Subcutaneous adipose tissue (tissue), 4 donors: Measurements from ENCODE around the gene GPR142. TPM values are rescaled to one million over a fixed set of nuclear protein-coding genes. Genes with fewer than 3 reads are reported as not detected.

Experiments used
- total RNA-seq, 4 donors: library from RNA; depleted of rRNA; stranded (reverse); fragments of >200 nt; gene quantifications; one replicate each; pipeline ENCODE4 v1.1.0, GENCODE V29; 2016
- TF ChIP-seq, protein P1 (sequence below): fragments of 450-650 bp; IDR thresholded peaks from one replicate; pipeline ENCODE4 v1.5.1; 2016; ENCODE audit warnings: low read depth, mild to moderate bottlenecking, control low read depth, antibody characterized with exemption, moderate library complexity

GPR142 gene
- total RNA-seq, 4 donors from 2014 or later: 0.22 TPM; not detected in 3

DNA sequence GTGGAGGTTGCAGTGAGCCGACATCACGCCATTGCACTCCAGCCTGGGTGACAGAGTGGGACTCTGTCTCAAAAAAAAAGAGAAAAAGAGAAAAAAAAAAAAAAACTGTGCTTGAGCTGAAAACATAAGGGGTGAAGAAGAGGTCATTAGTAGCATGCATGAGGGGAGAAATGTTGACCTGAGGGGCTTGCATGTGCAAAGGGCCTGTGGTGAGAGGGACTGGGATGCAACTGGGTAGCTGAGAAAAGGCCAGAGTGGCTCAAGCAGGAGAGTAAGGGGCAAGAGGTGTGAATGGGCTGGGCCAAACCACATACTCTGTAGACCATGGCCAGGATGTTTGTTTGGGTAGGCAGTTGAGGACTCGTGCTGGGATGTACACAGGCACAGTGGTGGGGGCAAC is 37.9 kb upstream of the GPR142 start:
- TF ChIP-seq, protein P1, sequence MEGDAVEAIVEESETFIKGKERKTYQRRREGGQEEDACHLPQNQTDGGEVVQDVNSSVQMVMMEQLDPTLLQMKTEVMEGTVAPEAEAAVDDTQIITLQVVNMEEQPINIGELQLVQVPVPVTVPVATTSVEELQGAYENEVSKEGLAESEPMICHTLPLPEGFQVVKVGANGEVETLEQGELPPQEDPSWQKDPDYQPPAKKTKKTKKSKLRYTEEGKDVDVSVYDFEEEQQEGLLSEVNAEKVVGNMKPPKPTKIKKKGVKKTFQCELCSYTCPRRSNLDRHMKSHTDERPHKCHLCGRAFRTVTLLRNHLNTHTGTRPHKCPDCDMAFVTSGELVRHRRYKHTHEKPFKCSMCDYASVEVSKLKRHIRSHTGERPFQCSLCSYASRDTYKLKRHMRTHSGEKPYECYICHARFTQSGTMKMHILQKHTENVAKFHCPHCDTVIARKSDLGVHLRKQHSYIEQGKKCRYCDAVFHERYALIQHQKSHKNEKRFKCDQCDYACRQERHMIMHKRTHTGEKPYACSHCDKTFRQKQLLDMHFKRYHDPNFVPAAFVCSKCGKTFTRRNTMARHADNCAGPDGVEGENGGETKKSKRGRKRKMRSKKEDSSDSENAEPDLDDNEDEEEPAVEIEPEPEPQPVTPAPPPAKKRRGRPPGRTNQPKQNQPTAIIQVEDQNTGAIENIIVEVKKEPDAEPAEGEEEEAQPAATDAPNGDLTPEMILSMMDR: no peak

DNA sequence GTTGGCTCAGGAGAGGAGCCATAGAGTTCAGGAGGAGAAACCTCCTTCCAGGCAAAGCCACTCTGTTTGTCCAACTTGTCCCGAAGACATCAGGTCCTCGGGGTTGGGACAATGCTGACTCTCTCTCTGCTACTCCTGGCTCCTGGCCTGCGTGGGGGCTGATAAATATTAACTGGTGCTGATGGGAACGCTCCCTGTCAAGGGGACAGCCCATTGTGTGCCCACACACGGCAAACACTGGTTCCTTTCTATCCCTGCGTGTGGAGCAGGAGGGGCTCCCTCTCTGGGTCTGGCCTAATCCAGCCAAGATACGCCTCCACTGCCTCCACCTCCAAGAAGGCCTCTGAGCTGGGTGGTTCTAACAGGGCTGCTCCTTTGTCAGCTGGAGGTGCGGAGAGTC is 36.9 kb upstream of the GPR142 start:
- TF ChIP-seq, protein P1: no peak

DNA sequence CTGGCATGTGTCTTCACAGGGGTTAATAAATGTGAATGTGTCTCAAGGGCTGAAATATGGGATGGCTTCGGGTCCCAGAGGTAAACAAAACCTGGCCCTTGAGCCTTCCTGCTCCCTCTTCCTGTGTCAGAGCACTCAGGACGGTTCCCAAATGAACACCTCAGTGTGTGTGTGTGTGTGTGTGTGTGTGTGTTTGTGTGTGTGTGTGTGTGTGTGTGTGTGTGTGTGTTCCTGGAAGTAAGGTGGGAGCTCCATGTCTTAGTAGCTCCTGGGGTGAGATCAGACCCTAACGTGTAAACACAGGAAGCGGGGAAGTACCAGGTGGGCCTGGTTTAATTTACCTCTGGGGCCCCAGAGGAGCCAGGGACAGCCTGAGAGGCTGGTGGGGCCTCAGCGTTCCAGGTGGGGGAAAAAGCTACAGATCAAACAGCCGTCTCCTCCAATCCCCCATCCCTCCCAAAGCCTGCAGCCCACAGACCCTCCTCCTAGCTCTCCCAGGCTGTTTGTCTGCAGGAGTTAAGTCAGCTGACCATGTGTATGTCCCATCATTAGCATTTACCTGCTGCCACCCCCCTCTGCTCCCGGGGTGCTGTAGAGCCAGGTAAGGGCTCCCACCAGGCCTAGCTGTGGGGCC is 35.2 kb upstream of the GPR142 start:
- TF ChIP-seq, protein P1: no peak

DNA sequence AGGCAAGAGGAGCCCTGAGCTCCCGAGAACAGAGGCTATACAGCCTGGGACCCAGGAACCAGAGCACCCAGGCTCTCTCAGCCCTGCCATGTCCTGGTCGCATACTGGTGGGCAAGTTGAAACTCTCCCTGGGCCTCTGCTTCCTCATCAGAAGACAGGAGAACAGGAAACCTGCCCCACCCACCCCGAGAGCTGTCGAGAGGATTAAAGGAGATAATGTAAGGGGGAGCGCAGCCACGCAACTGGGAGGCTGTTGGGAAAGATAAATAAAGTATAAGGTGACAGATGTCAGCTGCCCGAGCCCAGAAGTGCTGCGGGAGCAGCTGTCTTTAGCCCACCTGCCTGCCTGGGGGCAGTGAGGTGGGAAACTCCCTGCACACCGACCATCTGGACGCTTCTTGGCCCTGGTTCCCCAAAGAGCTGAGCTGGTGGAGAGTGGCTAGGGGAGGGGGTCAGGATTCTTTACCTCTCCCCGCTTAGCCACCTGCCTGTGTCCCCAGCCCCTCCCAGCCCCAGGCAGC is 34.5 kb upstream of the GPR142 start:
- TF ChIP-seq, protein P1: no peak

DNA sequence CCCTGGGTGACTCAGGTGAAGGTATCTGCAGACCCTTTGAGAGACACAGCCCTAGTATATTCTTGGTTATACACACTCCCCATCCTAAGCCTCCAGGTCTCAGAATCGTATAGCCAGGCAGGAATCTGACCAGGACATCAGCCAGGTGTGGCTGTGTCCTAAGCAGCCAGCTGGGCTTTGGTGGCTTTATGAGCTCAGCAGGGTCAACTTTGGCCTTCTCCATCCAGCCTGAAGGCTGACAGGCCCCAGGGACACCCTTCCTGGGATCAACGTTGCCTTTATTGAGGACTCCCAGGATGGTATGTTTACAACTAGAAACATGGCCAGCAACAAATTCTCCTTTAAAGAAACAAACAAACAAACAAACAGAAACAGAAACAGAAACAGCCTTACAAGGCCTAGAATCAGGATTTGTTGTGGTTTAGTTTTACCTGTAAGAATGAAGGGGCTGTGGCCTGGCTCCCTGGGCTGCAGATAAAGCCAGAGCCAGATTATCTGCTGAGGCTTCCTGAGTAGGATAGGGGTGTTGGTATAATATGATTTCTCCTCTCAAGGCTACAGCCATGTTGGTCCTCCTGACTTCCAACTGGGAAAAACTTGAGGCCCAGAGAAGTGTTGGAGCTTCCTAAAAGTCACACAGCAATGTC is 32.8 kb upstream of the GPR142 start:
- TF ChIP-seq, protein P1: no peak

DNA sequence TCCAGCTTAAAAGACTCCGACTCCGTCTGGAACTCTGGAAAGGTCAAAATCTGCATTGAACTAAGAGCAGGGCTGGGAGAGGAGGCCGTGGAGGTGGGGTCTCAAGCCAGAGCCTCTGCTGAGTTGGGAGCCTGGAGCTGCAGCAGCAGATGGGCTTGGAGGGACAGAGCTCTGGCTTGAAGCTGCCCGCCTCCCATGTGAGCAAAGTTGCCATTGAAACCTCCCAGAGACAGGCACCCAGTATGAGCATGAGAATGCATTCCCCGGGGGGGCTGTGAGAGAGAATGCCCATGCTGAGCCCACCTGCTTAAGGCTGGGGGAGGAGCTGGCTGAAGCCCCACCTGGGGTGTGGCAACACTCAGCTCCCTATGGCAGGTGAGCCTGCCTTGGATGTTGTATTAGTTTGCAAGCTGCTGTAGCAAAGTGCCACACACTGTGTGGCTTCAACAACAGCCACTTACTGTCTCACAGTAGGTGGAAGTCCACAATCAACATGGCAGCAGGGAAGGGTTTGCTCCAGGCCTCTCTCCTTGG is 31.7 kb upstream of the GPR142 start:
- TF ChIP-seq, protein P1: no peak

DNA sequence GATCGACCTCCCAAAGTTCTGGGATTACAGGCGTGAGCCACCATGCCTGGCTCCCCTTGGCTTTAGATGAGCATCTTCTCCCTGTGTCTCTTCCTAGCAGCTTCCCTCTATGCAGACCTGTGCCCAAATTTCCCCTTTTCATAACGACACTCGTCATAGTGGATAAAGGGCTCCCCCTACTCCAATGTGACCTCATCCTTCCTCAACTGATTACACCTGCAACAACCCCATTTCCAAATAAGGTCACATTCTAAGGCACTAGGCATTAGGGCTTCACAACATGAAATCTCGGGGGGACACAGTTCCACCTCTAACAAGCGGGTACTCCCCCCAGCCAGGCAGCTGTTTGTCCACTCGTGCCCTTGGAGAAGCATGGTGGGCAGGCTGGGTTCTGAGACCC is 31.0 kb upstream of the GPR142 start:
- TF ChIP-seq, protein P1: no peak
